GM18505 (cell line): ENCODE measurements around the gene MERTK.
"Not testable (repeated sequence)": the region's sequence is repeated elsewhere in the genome, so short reads cannot be mapped to it uniquely, and the experiment has no call there.

Source experiments
- ATAC-seq: cut with Tn5 transposase; IDR thresholded peaks from one replicate; pipeline ENCODE4 v1.9.1; 2021; ENCODE audit not compliant: unreplicated experiment
- POLR2A ChIP-seq: IDR thresholded peaks from 4 replicates; pipeline ENCODE4 v1.6.1; 2011; ENCODE audit warnings: borderline replicate concordance; ENCODE audit not compliant: insufficient read depth, insufficient read length; ENCODE audit errors: extremely low read depth

The MERTK gene

DNA sequence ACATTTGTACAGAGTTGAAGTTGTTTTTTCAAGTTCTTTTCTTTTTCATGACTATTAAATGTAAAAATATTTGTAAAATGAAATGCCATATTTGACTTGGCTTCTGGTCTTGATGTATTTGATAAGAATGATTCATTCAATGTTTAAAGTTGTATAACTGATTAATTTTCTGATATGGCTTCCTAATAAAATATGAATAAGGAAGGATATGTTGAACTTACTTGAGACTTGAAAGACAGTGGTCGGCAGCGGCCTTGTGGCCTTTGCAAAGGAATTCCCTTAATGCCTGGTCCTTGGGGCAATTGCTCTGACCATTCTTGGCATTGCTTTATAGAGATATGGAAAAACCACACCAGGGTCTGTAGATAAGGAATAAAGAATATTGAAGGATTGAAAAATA lies 130.8 kb downstream of the MERTK start:
- ATAC-seq = no peak
- TF ChIP-seq POLR2A = no peak

DNA sequence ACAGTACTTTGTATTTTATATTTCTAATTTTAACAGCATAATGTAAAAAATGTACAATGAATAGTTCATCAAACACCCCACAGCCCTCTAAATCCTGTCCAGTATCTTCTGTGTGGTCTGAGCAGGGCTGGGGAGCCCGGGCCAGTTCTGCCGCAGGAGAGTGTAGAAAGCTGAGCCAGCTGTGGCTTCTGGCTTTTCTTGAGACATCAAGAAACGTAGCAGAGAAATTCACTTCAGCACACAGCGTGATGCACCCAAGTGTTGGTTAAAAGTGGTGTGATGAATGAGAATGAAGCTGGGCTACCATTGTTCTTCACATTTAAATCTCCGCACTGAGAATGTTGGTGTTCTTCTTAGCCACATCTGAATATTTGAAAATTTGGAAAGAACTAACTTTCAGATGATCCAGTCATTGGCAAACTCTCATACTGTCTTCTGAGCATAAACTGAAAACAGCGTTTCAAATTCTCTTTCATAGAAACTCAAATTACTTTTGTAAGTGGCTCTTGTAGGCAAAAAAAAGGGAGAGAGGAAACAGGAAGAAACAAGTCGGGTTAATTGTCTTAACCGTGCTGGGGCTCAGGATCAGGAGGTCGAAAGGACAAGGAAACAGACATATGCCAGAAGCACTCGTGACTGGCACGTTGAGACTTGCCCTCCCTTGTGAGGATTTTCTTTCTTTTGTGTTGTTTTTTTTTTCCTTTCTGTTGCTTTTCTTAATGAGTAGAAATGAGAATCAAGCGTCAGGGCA lies 133.2 kb downstream of the MERTK start:
- no peak for TF ChIP-seq POLR2A
- no peak for ATAC-seq

DNA sequence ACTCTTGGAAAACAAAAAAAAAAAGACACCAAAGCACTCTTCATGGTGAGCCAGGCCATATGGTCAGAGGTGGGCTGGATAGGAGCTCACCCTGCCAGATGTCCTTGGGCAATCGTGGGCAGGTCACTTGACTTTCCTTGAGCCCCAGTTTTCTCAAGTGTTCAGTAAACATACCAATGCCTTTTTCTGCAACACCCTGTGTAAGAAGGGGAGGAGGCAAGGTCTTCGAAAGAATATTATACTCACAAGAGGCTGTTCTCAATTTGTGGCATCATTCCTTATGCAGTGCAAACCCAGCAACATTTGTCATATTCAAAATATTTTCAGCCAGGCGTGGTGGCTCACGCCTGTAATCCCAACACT lies 133.8 kb downstream of the MERTK start:
- no peak for TF ChIP-seq POLR2A

DNA sequence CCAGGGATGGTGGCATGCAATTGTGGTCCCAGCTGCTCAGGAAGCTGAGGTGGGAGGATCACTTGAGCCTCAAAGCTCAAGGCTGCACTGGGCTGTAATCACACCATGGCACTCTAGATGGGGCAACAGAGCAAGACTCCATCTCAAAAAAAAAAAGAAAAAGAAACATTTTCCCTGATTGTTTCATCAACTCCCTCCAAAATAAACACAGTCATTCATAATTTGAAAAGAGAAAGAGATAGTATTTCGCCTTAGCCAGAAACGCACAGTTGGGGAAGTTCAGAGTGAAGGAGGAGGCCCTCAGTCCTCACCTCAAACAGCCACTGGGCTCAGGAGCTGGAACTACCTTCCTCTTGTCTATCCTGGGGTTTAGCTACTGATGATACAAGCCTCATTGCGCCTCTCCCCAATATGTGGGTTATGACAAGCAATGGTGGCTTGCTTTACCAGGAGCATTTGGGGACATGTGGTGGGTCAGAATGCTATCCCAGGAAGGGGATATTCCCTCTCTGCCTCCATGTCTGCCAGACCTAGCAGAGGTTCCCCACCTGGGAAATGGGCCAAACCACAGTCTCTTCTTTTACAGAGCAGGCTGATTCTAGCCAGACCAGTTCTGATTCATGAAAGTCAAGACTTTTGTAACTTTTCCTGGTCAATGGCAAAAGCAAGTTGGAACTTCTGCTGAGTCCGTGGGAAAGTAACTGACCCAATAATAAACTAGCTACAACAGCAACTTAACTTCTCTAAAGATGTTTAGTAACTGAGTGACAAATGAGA lies 134.5 kb downstream of the MERTK start:
- no peak for TF ChIP-seq POLR2A
- ATAC-seq = no peak

More for the DNA sequence above, 133.8 kb downstream of the MERTK start:
- ATAC-seq = no peak

DNA sequence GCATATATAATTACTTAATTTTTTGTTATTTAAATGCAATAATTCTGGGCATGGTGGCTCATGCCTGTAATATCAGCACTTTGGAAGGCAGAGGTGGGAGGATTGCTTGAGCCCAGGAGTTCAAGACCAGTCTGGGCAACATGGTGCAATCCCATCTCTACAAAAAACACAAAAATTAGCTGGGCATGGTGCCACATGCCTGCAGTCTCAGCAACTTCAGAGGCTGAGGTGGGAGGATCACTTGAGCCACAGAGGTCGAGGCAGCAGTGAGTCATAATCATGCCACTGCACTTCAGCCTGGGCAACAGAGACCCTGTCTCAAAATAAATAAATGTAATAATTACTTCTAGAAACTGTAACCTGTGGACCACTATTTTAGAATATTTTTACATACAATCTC lies 135.2 kb downstream of the MERTK start:
- no peak for ATAC-seq
- TF ChIP-seq POLR2A = no peak

DNA sequence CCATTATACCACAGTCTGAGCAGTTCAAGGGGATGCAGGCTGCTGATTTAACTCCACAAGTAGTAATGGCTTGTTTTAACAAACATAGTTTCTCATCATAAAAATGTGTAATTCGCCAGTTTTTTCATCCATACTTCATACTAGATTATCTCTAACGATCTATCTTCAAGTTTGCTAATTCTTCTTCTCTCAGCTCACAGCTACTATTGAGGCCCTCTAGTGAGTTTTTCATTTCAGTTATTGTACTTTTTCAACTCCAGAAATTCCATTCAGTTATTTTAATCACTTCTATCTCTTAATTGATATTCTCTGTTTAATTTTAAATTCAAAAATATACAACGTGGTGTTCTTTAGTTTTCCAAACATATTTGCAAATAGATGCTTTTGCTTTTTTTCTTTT lies 136.5 kb downstream of the MERTK start:
- ATAC-seq = no peak
- no peak for TF ChIP-seq POLR2A

DNA sequence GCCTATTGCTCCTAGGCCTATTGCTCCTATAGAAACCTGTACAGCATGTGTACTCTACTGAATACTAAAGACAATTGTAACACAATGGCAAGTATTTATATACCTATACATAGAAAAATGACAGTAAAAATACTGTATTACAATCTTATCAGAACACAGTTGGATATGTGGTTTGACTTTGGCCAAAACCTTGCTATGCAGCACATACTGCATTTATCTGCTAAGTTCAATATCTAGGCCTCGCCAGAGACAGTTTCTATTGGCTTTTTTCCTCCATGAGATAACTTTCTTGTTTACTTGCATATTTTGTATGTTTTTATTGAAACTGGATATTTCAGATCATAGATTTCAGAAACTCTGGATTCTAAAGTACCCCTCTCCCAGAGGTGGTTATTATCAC lies 137.4 kb downstream of the MERTK start:
- TF ChIP-seq POLR2A = no peak
- ATAC-seq = no peak

DNA sequence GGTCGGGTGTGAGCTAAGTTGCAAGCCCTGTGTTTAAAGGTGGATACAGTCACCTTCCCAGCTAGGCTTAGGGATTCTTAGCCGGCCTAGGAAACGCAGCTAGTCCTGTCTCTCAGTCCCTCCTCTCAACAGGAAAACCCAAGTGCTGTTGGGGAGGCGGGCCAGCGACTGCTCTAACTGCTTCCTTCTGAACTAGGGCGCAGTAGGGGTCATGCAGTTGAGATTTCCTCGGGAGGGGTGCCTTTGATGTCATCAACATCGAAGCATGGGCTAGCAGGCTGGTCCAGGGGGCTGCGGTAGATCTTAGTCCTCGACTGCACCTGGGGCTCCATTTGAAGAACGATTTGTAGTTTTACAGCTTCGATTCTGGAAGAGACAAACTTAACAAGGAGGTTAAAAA lies 141.1 kb downstream of the MERTK start:
- ATAC-seq = not testable (repeated sequence)

DNA sequence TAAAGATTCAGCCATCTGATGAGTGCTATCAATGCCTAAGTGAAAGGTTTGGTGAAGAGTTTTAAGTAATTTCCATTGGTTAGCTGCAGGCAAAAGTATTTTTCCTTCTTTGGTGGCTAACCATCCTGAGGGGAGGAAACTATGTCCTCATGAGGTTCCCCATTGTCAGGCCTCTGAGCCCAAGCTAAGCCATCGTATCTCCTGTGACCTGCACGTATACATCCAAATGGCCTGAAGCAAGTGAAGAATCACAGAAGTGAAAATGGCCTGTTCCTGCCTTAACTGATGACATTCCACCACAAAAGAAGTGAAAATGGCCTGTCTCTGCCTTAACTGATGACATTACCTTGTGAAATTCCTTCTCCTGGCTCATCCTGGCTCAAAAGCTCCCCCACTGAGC lies 141.7 kb downstream of the MERTK start:
- not testable (repeated sequence) for ATAC-seq

DNA sequence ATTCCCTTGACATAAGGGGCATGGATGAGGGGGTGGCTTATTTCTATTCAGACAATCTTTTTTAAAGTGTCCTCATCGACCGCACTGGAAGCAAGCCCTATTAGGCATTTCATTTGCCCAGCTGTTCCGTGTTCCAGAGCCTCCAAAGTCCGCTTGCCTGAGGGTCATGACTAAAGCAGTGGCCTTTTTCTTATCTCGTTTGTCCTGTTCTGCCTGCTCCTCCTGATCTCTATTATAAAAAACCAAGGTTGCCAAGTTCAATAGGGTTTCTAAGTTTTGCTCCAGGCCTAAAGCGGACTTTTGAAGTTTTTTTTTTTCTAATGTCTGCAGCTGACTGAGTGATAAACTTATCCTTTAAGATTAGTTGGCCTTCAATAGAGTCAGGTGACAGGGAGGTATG lies 143.1 kb downstream of the MERTK start:
- ATAC-seq = not testable (repeated sequence)

DNA sequence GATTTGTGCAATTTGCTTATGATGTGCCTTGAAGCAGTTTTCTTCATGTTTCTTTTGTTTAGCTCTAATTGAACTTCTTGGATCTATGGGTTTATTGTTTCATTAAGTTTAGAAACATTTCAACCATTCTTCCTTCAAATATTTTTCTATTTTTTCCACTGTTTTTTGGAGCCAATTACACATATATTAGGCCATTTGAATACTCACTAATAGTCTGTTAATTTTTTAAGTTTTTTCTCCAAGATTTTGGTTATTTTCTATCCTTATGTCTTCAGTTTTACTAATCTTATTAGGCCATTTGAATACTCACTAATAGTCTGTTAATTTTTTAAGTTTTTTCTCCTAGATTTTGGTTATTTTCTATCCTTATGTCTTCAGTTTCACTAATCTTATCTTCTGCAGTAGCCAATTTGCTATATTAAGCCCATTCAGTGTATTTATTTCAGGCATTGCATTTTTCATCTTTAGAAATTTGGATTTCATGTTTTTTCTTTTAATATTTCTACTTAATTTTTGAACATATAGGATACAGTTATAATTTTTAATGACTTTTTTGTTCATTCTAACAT lies 147.1 kb downstream of the MERTK start:
- ATAC-seq = no peak
- no peak for TF ChIP-seq POLR2A

DNA sequence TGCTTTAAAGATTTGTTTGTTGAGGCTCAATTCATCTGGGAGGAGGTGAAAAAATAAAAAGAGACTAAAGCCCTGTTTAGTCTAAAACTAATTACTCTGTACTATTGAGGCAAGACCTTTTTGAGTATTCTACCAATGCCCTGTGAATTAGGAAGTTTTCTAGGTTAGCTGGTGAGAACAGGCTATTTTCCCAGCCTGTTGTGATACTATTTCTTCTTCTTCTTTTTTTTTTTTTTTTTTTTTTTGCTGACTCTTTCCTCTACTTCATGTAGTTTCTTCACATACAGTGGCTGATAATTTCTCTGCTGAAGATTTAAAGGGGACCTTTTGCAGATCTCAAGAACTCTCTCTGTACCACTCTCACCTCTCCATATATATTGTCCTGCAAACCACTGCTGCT lies 147.8 kb downstream of the MERTK start:
- no peak for TF ChIP-seq POLR2A
- ATAC-seq = no peak

DNA sequence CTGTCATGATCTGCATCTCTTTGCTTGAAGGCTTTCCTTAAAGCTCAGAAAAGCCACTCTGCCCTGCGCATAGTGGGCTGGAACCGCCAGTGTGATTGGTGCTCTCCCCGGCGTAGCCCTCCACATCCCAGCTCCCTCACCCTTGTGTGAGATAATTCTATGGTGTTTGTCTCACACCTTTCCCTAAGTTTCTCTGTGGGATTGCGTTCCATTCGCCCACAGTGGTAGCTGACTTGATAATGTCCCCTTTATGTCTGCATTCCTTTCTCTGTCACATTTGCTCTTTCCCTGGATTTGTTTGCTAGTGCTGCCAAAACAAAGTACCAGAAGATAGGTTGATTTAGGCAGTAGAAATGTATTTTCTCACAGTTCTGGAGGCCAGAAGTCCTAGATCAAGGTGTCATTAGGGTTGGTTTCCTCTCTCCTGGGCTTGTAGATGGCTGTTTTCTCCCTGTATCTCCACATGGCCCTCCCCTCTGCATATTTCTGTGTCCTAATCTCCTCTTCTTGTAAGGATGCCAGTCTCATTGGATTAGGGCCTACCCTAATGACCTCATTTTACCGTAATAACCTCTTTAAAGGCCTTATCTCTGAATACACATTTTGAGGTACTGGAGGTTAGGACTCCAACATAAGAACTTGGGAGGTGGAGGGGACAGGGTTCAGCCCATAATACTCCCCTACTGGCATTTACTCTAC lies 149.3 kb downstream of the MERTK start:
- no peak for ATAC-seq
- TF ChIP-seq POLR2A = no peak

DNA sequence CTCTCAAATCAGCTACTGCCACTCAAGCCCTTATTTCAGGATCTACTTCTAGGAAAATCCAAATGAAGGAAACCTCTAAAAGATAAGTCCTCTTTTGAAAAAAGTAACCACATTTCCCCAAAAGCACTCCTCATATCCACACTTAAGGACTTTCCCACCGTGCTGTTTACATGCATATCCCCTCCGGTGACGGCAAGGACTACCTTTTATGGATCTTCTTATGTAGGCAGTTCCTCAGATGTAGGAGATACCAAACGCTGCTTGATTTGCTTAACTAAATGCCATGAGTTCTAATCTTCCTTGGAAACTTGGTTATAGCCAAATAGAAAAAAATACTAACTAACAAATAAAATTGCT lies 149.8 kb downstream of the MERTK start:
- TF ChIP-seq POLR2A = no peak
- no peak for ATAC-seq
